Neuronal stem cell (in vitro differentiated cells): Measurements from ENCODE around the gene RNASE11.
A peak's percentile ranks its signal among the peaks of the same experiment; 100 is the strongest.

Source experiments
- DNase-seq: peaks from one replicate; pipeline ENCODE4 v3.0.0-alpha.2; 2013; ENCODE audit warnings: low spot score
- H2AFZ ChIP-seq: one replicate; pipeline ENCODE4 v1.6.1; 2013; ENCODE audit warnings: mild to moderate bottlenecking, low read length, inconsistent platforms
- H2AK5ac ChIP-seq: 2 replicates; pipeline ENCODE4 v1.6.1; 2013; ENCODE audit warnings: low read depth, mild to moderate bottlenecking, inconsistent platforms, low read length, moderate library complexity, mixed read lengths
- H2BK120ac ChIP-seq: 2 replicates; pipeline ENCODE4 v1.6.1; 2013; ENCODE audit warnings: low read depth, mild to moderate bottlenecking, inconsistent platforms, low read length, moderate library complexity, mixed read lengths
- H2BK12ac ChIP-seq: one replicate; pipeline ENCODE4 v1.6.1; 2013; ENCODE audit warnings: low read length, inconsistent platforms
- H2BK15ac ChIP-seq: 2 replicates; pipeline ENCODE4 v1.6.1; 2013; ENCODE audit warnings: mild to moderate bottlenecking, low read length, inconsistent platforms, mixed read lengths
- H2BK5ac ChIP-seq: one replicate; pipeline ENCODE4 v1.6.1; 2013; ENCODE audit warnings: inconsistent platforms, mild to moderate bottlenecking, low read length, moderate library complexity
- H3K14ac ChIP-seq: one replicate; pipeline ENCODE4 v1.6.1; 2013; ENCODE audit warnings: low read length, inconsistent platforms
- H3K18ac ChIP-seq: 2 replicates; pipeline ENCODE4 v1.6.1; 2013; ENCODE audit warnings: low read length, inconsistent platforms
- H3K23ac ChIP-seq: 2 replicates; pipeline ENCODE4 v1.6.1; 2013; ENCODE audit warnings: low read depth, mild to moderate bottlenecking, mixed read lengths, low read length, inconsistent platforms; ENCODE audit not compliant: poor library complexity
- H3K27ac ChIP-seq: replicated peaks from 3 replicates; pipeline ENCODE4 v1.5.1; 2013; ENCODE audit warnings: low read length, inconsistent platforms
- H3K27me3 ChIP-seq, 3 experiments: 2 replicates each; pipeline ENCODE4 v1.6.1; 2013; ENCODE audit warnings: low read length in 3 of 3, mild to moderate bottlenecking in 2 of 3, inconsistent platforms in 1 of 3, low read depth in 1 of 3, mixed read lengths in 1 of 3, moderate library complexity in 1 of 3; ENCODE audit not compliant: control insufficient read depth in 3 of 3, insufficient read depth in 3 of 3
- H3K36me3 ChIP-seq, 2 donors: replicated peaks in 1 of 2; 2 replicates each; pipeline ENCODE4 v1.6.1; 2013; ENCODE audit warnings: low read length in 2 of 2; ENCODE audit not compliant: control insufficient read depth in 2 of 2, insufficient read depth in 2 of 2
- H3K4ac ChIP-seq: 2 replicates; pipeline ENCODE4 v1.6.1; 2013; ENCODE audit warnings: inconsistent platforms, mild to moderate bottlenecking, low read length, moderate library complexity
- H3K4me1 ChIP-seq, 2 donors: 1 replicate in 1 of 2; 2 replicates in 1 of 2; pipeline ENCODE4 v1.6.1; 2013; ENCODE audit warnings: low read length in 2 of 2, low read depth in 1 of 2; ENCODE audit not compliant: control insufficient read depth in 2 of 2, insufficient read depth in 1 of 2
- H3K4me2 ChIP-seq: one replicate; pipeline ENCODE4 v1.6.1; 2013; ENCODE audit warnings: mild to moderate bottlenecking, low read length, inconsistent platforms; ENCODE audit not compliant: insufficient read depth, poor library complexity, severe bottlenecking
- H3K4me3 ChIP-seq, 2 donors: 2 replicates each; pipeline ENCODE4 v1.5.1; 2013; ENCODE audit warnings: low read length in 2 of 2, mild to moderate bottlenecking in 2 of 2, inconsistent platforms in 1 of 2, moderate library complexity in 1 of 2
- H3K79me1 ChIP-seq: one replicate; pipeline ENCODE4 v1.6.1; 2013; ENCODE audit warnings: low read depth, mild to moderate bottlenecking, inconsistent platforms, low read length, moderate library complexity
- H3K9ac ChIP-seq: one replicate; pipeline ENCODE4 v1.6.1; 2013; ENCODE audit warnings: mild to moderate bottlenecking, low read depth, low read length, inconsistent platforms; ENCODE audit not compliant: poor library complexity
- H3K9me3 ChIP-seq, 2 donors: replicated peaks in 1 of 2; 2 replicates each; pipeline versions ENCODE3 to v1.6.1; 2013; ENCODE audit warnings: low read length in 2 of 2, mild to moderate bottlenecking in 2 of 2, inconsistent platforms in 1 of 2, low read depth in 1 of 2, mixed read lengths in 1 of 2, moderate library complexity in 1 of 2; ENCODE audit not compliant: control insufficient read depth in 2 of 2, insufficient read depth in 1 of 2
- H4K8ac ChIP-seq: one replicate; pipeline ENCODE4 v1.6.1; 2013; ENCODE audit warnings: low read depth, mild to moderate bottlenecking, inconsistent platforms, low read length, moderate library complexity
- H4K91ac ChIP-seq: one replicate; pipeline ENCODE4 v1.6.1; 2013; ENCODE audit warnings: low read length, low read depth, mild to moderate bottlenecking, inconsistent platforms; ENCODE audit not compliant: poor library complexity
- WGBS, 2 donors: extraction: QIAGEN DNeasy Blood & Tissue Kit; methylation state at CpG; one replicate each; pipeline ENCODE4 v1.1.7; 2013; ENCODE audit warnings: missing lambda C conversion rate in 2 of 2, mixed read lengths in 1 of 2; ENCODE audit not compliant: insufficient read length in 2 of 2, insufficient replicate concordance in 1 of 2; ENCODE audit errors: extremely low coverage in 2 of 2; 5-methylcytosine and 5-hydroxymethylcytosine counted together

RNASE11 gene

GRCh38 chr14:20613094-20614037 lies 25.6 kb upstream of the RNASE11 start:
- Histone ChIP-seq H3K4ac (no peak overlapping the region), H3K36me3 (no peaks in the 10 kb centered on the region), H3K27ac (peak overlapping the region; percentile 65), H4K8ac (no peak overlapping the region), H2BK12ac (no peak overlapping the region), H3K79me1 (no peaks in the 10 kb centered on the region), H3K9ac (peak overlapping the region; percentile 90), H2AFZ (peak overlapping the region; percentile 83), H3K18ac (peak overlapping the region; percentile 89), H3K27me3 (peaks cover 0 to 3% (median 3%) of the 10 kb centered on the region in 3 experiments), H2BK15ac (no peak overlapping the region), H2BK5ac (no peak overlapping the region), H3K14ac (no peak overlapping the region), H3K9me3 (no peaks in the 10 kb centered on the region), H2BK120ac (no peak overlapping the region), H3K4me2 (peak overlapping the region; percentile 75), H3K4me1 (no peaks in the 10 kb centered on the region), H2AK5ac (no peak overlapping the region), H3K23ac (no peak overlapping the region), H4K91ac (no peak overlapping the region), H3K4me3 (peak overlapping the region; percentile 59 to 88)
- peak; percentile 94 for DNase-seq
- no CpG with 5 or more reads among the region's 34 CpGs for WGBS, 2 donors

GRCh38 chr14:20612403-20612802 lies 24.6 kb upstream of the RNASE11 start:
- WGBS, 2 donors = no CpG with 5 or more reads among the region's 5 CpGs
- H3K9ac ChIP-seq = no peak overlapping the region
- no peak overlapping the region for H2AK5ac ChIP-seq
- H2AFZ ChIP-seq = no peak overlapping the region
- no peaks in the 10 kb centered on the region for H3K4me1 ChIP-seq
- no peaks in the 10 kb centered on the region for H3K36me3 ChIP-seq
- H3K9me3 ChIP-seq = no peaks in the 10 kb centered on the region
- peaks cover 0 to 3% (median 3%) of the 10 kb centered on the region in 3 experiments for H3K27me3 ChIP-seq
- H3K18ac ChIP-seq = no peak overlapping the region
- no peak overlapping the region for H3K4me3 ChIP-seq
- H3K14ac ChIP-seq = no peak overlapping the region
- H3K27ac ChIP-seq = no peak overlapping the region
- H3K79me1 ChIP-seq = no peaks in the 10 kb centered on the region
- no peak overlapping the region for H4K91ac ChIP-seq
- no peak overlapping the region for H2BK15ac ChIP-seq
- no peak for DNase-seq
- no peak overlapping the region for H2BK120ac ChIP-seq
- no peak overlapping the region for H3K4me2 ChIP-seq
- no peak overlapping the region for H3K23ac ChIP-seq
- no peak overlapping the region for H2BK5ac ChIP-seq
- H3K4ac ChIP-seq = no peak overlapping the region
- no peak overlapping the region for H2BK12ac ChIP-seq
- no peak overlapping the region for H4K8ac ChIP-seq

GRCh38 chr14:20611277-20611676 lies 23.5 kb upstream of the RNASE11 start:
- no peak overlapping the region for H2BK5ac ChIP-seq
- no peak overlapping the region for H3K4me2 ChIP-seq
- H3K27ac ChIP-seq = no peak overlapping the region
- H3K23ac ChIP-seq = no peak overlapping the region
- H3K36me3 ChIP-seq = no peaks in the 10 kb centered on the region
- H3K4me1 ChIP-seq = no peaks in the 10 kb centered on the region
- no peaks in the 10 kb centered on the region for H3K79me1 ChIP-seq
- no peak overlapping the region for H4K8ac ChIP-seq
- DNase-seq = no peak
- no peak overlapping the region for H2BK12ac ChIP-seq
- no peak overlapping the region for H3K18ac ChIP-seq
- H3K9me3 ChIP-seq = no peaks in the 10 kb centered on the region
- H3K4me3 ChIP-seq = no peak overlapping the region
- no peak overlapping the region for H4K91ac ChIP-seq
- no peak overlapping the region for H3K9ac ChIP-seq
- H2AFZ ChIP-seq = no peak overlapping the region
- no peak overlapping the region for H2BK120ac ChIP-seq
- WGBS, 2 donors = no CpG with 5 or more reads among the region's 4 CpGs
- no peak overlapping the region for H3K4ac ChIP-seq
- no peak overlapping the region for H3K14ac ChIP-seq
- no peak overlapping the region for H2BK15ac ChIP-seq
- H3K27me3 ChIP-seq = peaks cover 0 to 3% (median 3%) of the 10 kb centered on the region in 3 experiments
- H2AK5ac ChIP-seq = no peak overlapping the region

- Histone ChIP-seq H3K4ac (no peak overlapping the region), H2AK5ac (no peak overlapping the region), H3K14ac (no peak overlapping the region), H2BK12ac (no peak overlapping the region), H4K8ac (no peak overlapping the region), H3K18ac (no peak overlapping the region), H3K23ac (no peak overlapping the region), H3K79me1 (no peaks in the 10 kb centered on the region), H3K36me3 (no peaks in the 10 kb centered on the region), H2BK120ac (no peak overlapping the region), H3K4me2 (peak overlapping the region; percentile 46), H3K27me3 (peaks cover 0 to 3% (median 3%) of the 10 kb centered on the region in 3 experiments), H2BK15ac (no peak overlapping the region), H3K4me3 (peak overlapping the region; percentile 69 to 99), H4K91ac (no peak overlapping the region), H3K9ac (no peak overlapping the region), H3K4me1 (no peaks in the 10 kb centered on the region), H3K27ac (no peak overlapping the region), H2AFZ (peak overlapping the region; percentile 92), H2BK5ac (no peak overlapping the region), H3K9me3 (no peaks in the 10 kb centered on the region)
- DNase-seq = no peak
- WGBS, 2 donors = no CpG with 5 or more reads among the region's 27 CpGs
Measured at GRCh38 chr14:20610002-20610765, 22.4 kb upstream of the RNASE11 start.
